HFF-Myc (cell line): Measurements from ENCODE around the gene ZDHHC16.

Source experiments
- DNase-seq: peaks from one replicate; pipeline ENCODE4 v3.0.0-alpha.2; 2011; ENCODE audit warnings: low read depth; ENCODE audit errors: extremely low read depth
- H3K4me3 ChIP-seq: replicated peaks from 2 replicates; pipeline ENCODE4 v1.5.1; 2011; ENCODE audit warnings: low read depth, mild to moderate bottlenecking, control low read depth, low read length
- CTCF ChIP-seq: IDR thresholded peaks from 2 replicates; pipeline ENCODE4 v1.5.1; 2012; ENCODE audit warnings: mild to moderate bottlenecking, low read depth, low read length, control low read depth; ENCODE audit errors: missing control alignments

Gene ZDHHC16

DNA sequence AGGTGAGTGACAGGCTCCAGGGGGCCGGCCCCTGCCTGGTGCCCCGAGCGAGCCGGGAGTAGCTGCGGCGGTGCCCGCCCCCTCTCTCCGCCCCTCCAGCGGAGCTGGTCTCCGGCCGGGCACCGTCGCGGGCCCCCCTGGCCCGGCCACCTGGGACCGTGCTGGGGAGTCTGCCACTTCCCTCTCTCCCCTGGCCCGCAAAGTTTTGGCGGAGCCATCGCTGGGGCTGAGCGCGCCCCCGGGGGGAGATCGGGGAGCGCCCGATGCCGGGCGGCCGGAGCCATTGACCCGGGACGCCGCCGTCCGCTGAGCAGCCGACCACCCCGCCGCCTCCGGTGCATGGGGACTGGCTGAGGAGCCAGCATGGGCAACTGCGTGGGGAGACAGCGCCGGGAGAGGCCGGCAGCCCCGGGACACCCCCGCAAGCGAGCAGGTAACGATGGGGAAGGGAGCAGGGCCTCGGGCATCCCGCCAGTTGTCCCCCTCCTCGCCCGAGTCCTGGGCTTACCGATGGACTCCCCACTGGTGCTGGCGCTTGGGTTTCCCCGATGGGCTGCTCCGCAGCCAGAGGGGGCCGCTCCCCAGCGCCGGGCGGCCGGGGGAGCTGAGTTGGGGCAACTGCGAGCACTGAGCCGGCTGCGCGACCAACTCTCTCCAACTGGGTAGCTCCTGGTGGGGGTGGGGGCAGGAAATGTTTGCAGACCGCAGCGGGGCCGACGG lies 53.0 kb downstream of the ZDHHC16 start, which contains the start of gene UBTD1:
UBTD1 (plus strand) TSS at position 84 of the 720 bp plus-strand sequence; CDS start at position 364, 280 bp downstream.
- TF ChIP-seq CTCF, result no peak
- peak within 1 kb of the TSS; percentile 95 for H3K4me3 ChIP-seq
- DNase-seq, result no peak

DNA sequence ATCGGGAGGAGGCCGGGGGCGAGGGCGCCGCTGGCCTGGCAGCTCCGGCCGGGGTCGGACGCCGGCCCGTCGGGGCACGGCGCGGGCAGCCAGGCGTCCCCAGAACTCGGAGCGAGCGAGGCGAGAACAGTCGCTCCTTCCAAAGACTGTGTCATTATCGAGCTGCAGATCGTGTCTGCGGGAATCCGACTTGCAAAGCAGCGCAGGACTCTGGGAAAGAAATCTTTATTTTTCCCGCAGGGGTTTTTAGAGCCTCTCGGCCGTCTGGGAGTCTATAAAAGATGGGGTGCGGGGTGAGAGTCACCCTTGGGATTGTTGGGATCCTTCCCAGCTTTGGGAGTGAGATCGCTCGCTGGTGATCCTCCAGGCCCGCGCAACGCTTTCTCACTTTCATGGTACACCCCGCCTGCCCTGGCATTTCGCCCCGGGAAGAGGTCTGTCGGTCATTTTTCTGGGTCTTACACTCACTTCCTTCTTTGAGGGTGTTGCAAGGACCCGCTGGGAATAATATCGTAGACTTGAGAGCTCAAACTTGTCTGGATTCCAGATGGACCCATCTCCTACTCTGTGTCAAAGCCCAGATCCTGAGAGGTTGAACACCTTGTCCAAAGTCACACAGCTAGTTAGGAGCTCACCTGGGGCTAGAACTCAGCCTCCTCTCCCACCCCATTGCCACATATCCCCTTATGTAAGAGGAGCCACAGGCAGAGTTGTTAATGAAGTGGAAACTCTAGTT lies 53.8 kb downstream of the ZDHHC16 start:
- DNase-seq, result no peak
- H3K4me3 ChIP-seq, result peak overlapping the region; percentile 95
- TF ChIP-seq CTCF, result no peak

- peak overlapping the region; percentile 95 for H3K4me3 ChIP-seq
- DNase-seq, result no peak
- no peak for TF ChIP-seq CTCF
Observed at GRCh38 chr10:97500297-97500575, 54.3 kb downstream of the ZDHHC16 start.

- DNase-seq, result no peak
- no peak overlapping the region for H3K4me3 ChIP-seq
Observed at GRCh38 chr10:97502916-97503315, 56.9 kb downstream of the ZDHHC16 start.

DNA sequence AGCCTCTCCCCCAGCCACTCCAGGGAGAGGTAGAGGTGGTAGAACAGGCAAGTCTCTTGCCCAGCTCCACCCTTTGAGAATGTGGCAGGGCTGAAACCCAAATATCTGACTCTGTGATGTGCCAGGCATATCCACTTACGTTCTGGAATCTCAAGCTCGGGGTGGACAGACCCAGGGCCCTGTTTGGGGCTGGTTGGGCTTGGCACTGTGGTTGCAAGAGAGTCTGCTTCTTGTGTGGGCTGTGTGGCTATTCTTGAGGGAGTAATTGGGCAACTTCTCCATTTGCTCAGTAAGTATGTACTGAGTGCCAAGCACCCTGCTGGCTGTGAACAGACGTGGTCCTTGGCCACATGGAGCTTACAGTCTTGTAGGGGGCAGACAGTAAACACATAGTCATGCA lies 57.4 kb downstream of the ZDHHC16 start:
- DNase-seq, result no peak
- no peak overlapping the region for H3K4me3 ChIP-seq
- no peak for TF ChIP-seq CTCF

More at GRCh38 chr10:97502916-97503315, 56.9 kb downstream of the ZDHHC16 start:
- TF ChIP-seq CTCF, result no peak

DNA sequence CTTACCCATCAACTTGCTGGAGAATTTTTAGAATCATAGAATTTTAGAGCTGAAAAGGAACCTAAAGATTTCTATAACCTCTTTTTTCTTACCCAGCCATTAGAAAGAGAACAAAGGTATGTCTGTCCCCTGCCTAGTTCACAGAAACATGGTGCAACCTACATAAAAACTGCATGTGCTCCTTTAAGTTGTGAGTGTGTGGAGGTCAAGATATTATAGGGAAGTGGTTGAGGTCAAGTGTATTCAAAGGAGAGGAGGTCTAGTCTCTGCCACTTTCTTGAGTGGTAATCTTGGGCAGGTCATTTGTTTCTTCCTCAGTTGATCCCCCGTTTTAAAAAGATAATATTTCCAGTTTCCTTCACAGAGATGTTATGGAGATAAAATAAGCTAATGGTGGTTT lies 59.2 kb downstream of the ZDHHC16 start:
- TF ChIP-seq CTCF, result no peak
- H3K4me3 ChIP-seq, result no peak overlapping the region
- DNase-seq, result no peak
